Stomach (tissue), 4 donors: Measurements from ENCODE around the gene SLC1A2.

Source experiments
- CTCF ChIP-seq, 7 experiments: fragments of 450-650 bp in 4 of 7; fragments of 200-600 bp in 3 of 7; sonication (generic) in 3 of 7; IDR thresholded peaks; one replicate each; pipeline ENCODE4 v1.5.1; 2016 to 2019; ENCODE audit warnings: antibody characterized with exemption in 7 of 7, control low read depth in 2 of 7, mild to moderate bottlenecking in 1 of 7
- POLR2A ChIP-seq, 4 donors: fragments of 450-650 bp; IDR thresholded peaks; one replicate each; pipeline ENCODE4 v1.6.1; 2016; ENCODE audit warnings: antibody characterized with exemption in 4 of 4, control low read depth in 2 of 4, mild to moderate bottlenecking in 1 of 4, moderate library complexity in 1 of 4

DNA sequence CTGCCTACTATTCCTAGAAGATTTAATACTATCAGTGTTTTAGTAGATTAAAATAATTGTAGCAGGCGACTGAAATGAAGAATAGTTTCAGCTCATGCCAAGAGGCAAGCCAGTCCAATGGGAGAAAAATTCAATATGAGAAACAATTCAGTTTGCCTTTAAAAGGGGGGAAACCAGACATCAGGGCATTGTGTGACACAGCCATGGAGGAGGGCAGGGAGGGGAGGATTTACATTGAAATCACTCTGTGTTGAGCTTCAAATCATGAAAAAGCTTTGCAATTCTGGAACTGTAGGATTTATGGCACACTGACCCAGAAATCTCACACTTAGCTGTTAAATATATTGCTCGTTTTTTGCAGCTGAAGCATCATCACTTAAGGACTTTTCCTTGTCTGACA is 4.6 kb downstream of the SLC1A2 start:
- TF ChIP-seq POLR2A (IDR thresholded peaks at IDR 0.05) (no peak), CTCF (IDR thresholded peaks at IDR 0.05) (no peak)
